VCaP (cell line): ENCODE measurements around the gene FBXW7.

Experiments
- H3K27ac ChIP-seq: fragments of 450-650 bp; 2 replicates; pipeline ENCODE4 v1.5.1; 2017
- CTCF ChIP-seq: fragments of 450-650 bp; conservative IDR thresholded peaks from 2 replicates; pipeline ENCODE4 v1.5.1; 2017; ENCODE audit warnings: mild to moderate bottlenecking, moderate library complexity

Gene FBXW7

GRCh38 chr4:152327606-152328453, 208.1 kb downstream of the FBXW7 start:
- TF ChIP-seq CTCF = no peak
- no peak overlapping the region for H3K27ac ChIP-seq

- no peak for TF ChIP-seq CTCF
- no peak overlapping the region for H3K27ac ChIP-seq
Observed at GRCh38 chr4:152325831-152326230, 210.1 kb downstream of the FBXW7 start.

GRCh38 chr4:152323221-152323620, 212.7 kb downstream of the FBXW7 start:
- H3K27ac ChIP-seq = no peak overlapping the region
- TF ChIP-seq CTCF = no peak

- no peak for TF ChIP-seq CTCF
Observed at GRCh38 chr4:152322656-152323055, 213.2 kb downstream of the FBXW7 start.

GRCh38 chr4:152321923-152322322, 214.0 kb downstream of the FBXW7 start:
- no peak for TF ChIP-seq CTCF
- H3K27ac ChIP-seq = no peak overlapping the region

More at GRCh38 chr4:152322656-152323055, 213.2 kb downstream of the FBXW7 start:
- H3K27ac ChIP-seq = no peak overlapping the region

DNA sequence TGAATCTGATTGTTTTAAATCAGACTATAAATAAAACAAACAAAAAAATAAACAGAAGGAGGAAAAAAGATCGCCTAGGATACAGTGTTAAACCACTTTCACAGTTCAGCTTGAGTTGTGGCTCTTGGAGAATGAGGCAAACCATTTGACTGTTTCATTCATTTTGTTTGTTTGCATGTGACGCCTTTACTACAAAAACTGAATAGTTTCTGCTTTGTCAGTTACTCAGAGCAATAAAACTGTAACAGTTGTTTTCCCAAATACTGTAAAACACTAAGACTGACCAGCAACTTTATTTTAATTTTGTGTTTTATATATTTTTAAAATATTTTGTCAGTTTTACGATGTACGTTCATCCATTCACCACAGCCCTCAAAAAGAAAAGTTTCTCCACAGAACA, 214.5 kb downstream of the FBXW7 start:
- H3K27ac ChIP-seq = no peak overlapping the region
- TF ChIP-seq CTCF = no peak

GRCh38 chr4:152316969-152317368, 218.9 kb downstream of the FBXW7 start:
- no peak overlapping the region for H3K27ac ChIP-seq
- TF ChIP-seq CTCF = no peak
